NCI-H82 treated with DMSO at 0.1 percent for 48 hours (cell line): ENCODE data around the gene TRMT13.

Source experiments
- DNase-seq: peaks from one replicate; lab custom pipeline; 2025; ENCODE audit not compliant: unreplicated experiment; lab: John Stamatoyannopoulos, UW

Gene TRMT13, protein sequence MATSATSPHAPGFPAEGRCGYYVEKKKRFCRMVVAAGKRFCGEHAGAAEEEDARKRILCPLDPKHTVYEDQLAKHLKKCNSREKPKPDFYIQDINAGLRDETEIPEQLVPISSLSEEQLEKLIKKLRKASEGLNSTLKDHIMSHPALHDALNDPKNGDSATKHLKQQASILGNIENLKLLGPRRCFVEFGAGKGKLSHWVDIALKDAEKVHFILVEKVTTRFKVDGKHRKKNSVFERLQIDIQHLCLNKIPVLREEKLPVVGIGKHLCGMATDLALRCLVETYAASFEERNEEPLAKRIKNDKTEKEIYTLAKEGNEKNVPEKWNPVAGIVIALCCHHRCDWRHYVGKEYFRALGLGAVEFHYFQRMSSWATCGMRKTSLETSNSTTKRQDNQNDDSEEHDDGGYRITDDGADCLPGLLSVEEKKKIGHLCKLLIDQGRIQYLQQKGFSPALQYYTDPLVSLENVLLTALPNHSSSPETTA

DNA sequence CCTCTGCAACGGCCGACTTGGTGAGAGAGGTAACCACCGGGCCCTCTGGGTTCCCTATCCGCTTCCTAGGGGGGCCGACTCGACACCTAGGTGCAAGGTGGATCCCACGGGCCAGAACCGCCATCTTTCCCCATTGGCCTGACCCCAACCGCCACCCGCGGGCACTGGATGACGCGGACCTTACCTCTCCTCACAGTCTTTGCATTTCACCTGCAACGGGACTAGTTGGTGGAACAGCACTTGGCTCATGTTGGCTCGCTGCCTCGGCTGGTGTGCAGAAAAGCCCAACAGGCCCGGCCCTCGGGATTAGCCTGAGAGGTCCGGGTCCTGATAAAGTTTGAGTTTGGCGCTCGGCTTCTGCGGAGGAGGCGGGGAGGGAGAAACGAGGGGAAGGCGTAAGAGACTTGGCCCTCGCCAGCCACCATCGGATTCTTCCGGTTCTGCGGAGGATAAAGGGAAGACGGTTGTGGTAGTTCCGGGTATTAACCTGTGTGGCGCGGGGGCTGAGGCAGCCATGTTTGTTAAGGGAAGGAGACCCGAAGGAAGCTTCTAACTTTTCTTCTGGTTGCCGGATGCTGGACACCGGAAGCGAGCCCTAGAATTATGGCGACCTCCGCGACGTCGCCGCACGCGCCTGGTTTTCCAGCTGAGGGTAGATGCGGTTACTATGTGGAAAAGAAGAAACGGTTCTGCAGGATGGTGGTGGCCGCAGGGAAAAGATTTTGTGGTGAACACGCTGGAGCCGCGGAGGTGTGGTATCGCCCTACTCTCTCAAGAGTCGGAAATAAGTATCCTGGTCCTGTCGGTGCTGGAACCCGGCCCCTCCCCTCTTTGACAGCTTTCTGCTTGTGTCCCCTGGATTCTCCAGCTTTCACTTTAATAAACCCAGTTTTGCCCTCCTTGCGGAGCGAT lies at the start of gene TRMT13, which contains the start of gene SASS6:
TSS of gene TRMT13 (plus strand) at position 598 of the 912 bp plus-strand sequence. CDS start at position 604, 6 bp downstream.
TSS of gene SASS6 (minus strand) at position 365 of the 912 bp plus-strand sequence. CDS start at position 249, 116 bp downstream.
- peak; percentile 96 for DNase-seq

DNA sequence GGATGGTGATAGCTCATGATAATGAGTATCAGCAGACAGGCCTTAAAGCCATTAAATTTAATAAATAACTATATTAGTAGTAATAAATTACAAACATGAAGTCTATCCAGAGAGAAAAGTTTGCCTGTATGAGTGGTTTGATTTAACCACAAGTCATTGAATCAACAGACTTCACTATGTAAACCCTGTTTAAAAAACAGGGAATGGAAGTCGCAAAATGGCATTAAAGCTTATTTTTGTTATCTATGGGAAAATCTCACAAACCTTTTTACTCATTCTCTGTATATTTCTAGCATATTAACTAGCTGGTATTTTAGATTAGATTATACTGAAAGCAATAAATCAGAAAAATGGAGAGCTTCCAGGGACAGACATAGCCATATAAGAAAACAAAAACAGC lies 45.6 kb upstream of the TRMT13 start:
- DNase-seq: no peak

DNA sequence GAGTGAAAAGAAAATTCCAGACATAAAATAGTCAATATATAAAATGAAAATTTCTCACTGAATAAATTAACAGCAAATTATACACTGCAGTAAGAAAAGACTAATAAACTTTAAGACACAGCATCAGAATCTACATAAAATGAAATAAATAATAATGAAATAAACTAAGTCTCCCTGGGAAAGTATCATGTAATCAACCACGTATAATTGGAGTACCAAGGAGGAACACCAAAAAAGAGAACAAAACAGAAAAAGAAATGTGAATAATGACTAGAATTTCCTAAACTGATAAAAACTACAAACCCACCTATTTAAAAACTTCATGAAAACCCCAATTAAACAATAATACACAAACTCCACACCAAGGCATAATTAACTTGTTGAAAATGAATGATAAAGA lies 43.9 kb upstream of the TRMT13 start:
- no peak for DNase-seq

DNA sequence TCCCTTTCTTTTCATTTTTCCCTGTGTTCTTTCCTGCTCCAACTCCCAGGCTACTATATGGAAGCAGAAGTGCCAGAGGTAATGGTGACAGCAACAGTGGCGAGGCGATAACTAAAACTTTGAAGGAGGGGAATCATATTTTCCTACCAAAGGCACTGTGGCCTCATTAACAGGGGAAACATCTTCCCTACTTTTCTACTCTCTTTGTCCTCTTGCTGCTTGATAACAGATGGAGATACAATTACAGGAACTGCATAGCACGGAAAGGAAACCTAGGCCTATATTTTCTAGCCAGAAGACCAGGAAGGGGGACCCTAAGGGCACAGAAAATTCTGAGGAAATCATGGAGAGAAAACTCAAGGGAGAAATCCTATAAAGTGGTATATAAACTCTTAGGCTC lies 42.5 kb upstream of the TRMT13 start:
- no peak for DNase-seq

DNA sequence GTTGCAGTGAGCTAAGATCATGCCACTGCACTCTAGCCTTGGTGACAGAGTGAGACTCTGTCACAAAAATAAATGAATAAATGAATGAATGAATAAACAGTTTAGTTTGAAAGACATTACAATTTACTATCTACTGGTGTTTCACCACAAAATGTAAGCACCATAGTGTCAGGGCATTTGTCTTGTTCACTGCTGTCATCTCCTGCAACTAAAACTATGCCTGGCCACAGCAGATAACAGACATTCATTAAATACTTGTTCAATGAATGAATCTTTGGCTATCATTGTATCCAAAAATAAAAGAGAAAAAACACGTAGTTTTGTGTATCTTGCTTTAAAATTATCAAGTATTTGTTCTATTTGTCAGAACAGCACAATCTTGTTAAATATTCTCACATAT lies 32.8 kb upstream of the TRMT13 start:
- DNase-seq: no peak

DNA sequence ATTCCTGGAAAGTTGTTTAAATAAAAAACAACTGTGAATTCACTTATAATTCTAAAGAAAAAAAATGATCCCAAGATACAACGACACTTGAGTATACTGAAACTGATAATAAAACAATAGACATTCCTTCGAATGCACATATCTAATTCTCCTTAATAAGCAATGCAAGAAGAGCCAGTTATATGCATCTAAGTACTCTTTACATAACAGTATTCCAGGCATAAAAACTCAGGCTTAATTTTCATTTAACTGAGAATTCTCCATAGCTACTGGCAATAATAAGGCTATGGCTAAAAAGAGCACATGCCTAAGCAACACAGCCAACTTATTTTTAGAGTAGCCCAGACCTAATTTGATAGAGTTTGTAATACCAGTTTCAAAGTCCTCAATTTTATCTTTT lies 31.4 kb upstream of the TRMT13 start:
- DNase-seq: no peak

DNA sequence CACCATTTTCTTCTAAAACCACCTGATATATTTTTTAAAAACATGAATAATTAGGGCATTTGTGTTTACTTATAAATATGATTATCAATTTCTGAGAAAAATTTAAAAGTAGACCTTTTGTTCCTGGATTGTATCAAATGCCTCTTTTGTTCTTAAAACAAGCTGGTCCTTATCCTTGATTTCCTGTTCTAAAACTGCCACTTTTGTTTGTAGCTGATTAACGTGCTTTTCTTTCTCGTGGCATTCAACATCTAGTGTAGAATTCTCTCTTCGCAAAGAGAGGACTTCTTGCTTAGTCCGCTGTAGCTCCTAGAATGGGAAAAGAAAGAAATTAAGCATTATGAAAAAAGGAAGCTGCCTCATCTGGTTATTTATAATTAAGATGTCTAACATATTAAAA lies 25.3 kb upstream of the TRMT13 start:
- no peak for DNase-seq

DNA sequence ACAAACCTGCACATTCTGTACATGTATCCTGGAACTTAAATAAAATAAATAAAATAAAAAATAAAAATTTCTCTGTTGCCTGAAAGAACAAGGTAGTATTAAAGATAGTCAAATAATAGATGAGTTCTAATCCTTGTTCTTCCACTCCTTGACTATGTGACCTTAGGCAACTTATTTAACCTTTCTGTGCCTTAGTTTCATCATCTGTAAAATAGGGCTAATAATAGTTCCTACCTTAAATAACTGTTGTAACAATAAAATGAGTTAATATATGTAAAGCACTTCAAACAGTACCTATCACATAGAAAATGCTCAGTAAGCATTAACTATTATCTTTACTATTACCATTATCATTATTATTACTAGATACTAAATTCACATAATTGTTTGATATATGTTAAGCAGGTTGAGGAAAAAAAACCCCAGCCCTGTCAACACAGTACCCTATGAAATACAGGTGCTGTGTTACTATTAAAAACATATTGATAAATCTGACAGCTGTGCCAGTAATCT lies 23.4 kb upstream of the TRMT13 start:
- DNase-seq: no peak

DNA sequence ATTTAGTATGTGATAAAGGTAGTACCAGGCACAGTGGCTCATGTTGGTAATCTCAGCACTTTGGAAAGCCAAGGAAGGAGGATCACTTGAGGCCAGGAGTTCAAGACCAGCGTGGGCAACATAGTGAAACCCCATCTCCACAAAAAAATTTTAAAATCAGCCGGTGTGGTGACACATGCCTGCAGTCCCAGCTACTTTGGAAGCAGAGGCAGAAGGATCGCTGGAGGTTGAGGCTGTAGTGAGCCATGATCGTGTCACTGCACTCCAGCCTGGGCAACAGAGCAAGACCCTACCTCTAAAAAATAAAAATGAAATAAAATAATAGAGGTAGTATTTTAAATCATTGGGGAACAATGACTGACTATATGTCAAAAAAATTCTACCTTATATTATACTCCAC lies 17.4 kb upstream of the TRMT13 start:
- no peak for DNase-seq

DNA sequence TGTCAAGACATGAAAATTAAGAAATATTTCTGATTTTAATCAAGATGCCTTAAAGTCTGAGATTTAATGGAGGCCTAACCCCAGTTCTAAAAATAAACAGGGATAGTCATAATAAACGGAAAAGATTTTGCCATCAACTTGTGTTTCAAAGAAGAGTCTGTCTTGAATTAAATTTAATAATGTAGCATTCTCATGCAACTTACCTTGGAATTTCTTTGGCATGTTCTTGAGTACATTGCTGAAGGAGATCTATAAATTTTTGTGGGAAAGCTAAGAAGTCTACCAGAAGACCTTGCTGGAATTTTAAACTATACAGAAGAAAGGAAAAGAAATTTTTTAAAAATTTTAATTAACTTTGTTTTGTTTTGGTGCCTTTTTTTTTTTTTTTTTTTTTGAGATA lies 10.8 kb upstream of the TRMT13 start:
- DNase-seq: no peak

DNA sequence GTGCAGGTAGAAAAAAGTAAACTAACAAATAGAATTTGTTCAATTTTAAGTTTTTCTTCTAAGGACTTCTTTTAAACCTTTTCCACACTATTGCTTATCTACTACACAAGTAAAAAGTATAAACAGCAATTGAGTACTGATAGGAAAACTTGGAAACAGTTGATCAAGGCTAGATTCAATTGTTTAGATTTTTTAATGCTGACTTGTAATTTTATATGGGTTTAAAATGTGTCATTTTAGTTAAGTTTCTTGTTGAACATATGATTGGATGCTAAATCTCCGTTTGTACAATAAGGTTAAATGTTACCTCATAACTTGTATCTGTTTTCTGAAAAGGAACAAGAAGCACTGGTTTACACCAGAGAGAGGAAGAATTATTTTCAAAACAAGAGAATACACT lies 5.7 kb upstream of the TRMT13 start:
- DNase-seq: no peak

DNA sequence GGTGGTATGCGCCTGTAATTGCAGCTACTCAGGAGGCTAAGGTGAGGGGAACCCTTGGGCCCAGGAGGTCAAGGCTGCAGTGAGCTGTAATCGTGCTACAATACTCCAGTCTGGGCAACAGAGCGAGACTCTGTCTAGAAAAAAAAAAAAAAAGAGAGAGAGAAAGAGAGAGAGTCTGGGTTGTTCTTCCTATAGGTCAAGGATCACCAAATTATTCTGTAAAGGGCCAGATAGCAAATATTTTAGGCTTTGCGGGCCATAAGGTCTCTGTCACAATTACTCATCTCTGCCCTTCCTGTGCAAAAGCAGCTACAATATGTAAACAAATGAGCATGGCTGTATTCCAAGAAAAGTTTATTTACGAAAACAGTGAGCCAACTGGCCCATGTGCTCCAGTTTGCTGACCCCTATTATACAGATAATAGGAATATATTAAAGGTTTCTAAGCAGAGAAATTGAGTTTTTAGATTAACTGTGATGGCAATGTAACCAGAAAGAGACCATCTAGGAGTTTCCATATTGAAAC lies 2.3 kb upstream of the TRMT13 start:
- no peak for DNase-seq

DNA sequence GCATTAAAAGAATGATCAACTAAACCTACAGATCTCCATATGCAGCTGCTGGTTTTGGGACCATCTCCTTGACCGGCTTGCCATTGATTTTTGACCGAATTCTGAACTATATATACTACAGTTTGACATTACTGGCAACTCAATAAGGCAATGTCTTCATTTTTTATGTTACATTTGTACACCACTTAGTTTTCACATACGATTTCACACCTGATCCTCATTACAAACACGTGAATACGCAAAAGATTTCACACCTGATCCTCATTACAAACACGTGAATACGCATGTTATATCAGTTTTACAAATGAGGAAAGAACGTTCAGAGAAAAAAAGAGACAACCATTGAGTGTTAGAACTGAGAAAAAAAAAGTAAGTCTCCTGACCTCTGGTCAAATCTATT lies 1.3 kb upstream of the TRMT13 start:
- DNase-seq: no peak

DNA sequence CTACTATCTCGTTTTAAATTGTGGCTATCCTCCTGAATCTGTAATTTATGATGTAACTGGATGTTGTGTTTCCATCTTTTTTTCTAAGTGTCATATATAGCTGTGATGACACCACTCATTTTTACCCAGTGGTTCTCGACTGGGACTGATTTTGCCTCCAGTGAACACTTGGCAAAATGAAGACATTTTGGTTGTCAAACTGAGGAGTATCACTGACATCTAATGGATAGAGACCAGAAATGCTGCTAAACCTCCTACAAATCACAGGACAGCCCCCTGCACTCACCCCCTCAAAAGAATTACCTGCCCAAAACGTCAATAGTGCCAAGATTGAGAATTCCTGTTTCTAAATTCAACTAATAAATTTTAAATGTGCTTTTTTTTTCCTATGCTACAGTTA lies 1.9 kb downstream of the TRMT13 start:
- no peak for DNase-seq

DNA sequence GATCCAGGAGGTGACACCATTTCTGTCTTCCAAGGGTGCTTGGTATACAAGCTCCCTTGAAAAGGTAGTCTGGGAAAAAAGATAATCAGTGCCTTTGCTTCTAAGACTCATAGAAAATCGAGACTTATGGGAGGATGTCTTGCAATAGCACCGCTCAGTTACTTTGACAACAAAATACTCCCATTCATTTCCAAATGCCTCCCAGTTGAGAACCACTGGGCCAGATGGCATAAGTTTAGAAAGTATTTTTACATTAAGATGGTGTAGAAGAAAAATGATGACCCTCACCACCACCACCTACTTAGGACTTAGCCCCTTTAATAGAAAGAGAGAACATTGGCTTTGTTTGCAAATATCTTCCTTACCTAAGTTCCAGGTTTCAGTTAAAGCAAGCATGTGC lies 4.6 kb downstream of the TRMT13 start:
- no peak for DNase-seq

DNA sequence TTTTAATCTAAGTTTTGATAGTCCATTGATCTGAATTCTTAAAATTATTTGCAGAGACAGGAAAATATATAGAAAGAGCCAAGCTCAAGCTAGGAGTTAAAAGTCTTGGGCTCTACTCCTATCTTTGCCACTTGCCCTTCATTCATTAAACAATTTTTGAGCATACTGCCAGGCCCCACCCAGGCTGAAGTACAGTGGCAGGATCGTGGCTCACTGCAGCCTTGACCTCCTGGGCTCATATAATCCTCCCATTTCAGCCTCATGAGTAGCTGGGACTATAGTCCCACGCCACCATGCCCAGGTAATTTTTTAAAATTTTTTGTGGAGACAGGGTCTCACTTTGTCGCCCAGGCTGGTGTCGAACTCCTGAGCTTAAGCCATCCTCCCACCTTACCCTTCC lies 8.2 kb downstream of the TRMT13 start:
- no peak for DNase-seq

DNA sequence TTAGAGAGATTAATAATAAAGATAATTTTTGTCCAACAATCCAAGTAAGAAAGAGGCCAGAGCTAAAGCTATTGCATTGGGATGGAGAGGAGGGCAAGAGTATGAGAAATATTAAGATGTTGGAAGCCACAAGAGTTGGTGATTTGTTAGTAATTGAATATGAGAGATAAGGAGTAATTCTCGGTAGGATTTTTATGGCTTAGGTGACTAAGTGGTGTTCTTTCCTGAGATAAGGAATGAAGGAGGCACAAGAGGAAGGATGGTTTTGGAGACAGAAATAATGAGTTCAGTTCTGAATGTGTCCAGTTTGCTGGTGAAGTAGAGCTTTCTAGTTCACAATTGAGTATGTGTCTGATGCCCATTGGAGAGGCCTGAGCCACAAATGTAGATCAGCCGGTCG lies 9.4 kb downstream of the TRMT13 start:
- no peak for DNase-seq

DNA sequence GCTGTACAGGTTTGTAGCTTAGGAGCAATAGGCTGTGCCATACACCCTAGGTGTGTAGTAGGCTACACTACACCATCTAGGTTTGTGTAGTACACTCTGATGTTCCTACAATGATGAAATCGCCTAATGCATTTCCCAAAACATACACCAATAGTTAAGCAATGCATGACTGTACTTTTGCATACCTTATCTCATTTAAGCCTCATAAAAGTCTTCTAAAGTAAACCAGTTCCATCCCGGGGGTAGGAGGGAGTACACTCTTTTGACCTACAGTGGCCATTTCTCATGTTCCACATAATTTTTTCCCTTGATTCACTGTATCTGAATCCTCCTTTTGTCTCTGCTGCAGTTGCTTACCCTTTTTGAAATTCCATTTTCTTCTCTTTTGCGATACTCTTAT lies 12.2 kb downstream of the TRMT13 start:
- no peak for DNase-seq

DNA sequence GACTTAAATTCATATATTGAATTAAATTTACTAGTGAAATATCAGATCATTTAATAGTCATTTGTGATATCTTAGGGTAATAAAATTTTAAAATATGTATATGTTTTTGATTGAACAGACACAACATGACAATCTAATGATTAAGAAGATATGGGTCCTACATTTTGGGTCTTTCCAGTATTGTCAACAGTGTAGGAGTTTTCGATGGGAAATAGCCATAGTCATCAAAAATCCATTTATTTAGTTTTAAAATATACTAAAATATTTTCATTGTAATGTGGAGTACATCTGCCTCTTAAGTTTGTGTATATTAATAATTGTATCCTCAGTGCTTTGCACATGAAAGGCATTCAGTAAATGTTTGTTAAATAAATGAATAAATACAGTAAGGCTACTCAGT lies 14.0 kb downstream of the TRMT13 start:
- DNase-seq: no peak

DNA sequence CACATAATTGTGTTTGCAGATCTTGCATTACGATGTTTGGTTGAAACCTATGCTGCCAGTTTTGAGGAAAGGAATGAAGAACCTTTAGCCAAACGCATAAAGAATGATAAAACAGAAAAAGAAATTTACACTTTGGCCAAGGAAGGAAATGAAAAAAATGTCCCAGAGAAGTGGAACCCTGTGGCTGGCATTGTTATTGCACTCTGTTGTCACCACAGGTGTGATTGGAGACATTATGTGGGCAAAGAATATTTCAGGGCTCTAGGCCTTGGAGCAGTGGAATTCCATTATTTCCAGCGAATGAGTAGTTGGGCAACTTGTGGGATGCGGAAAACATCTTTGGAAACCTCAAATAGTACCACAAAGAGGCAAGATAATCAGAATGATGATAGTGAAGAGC lies 14.9 kb downstream of the TRMT13 start:
- DNase-seq: no peak

DNA sequence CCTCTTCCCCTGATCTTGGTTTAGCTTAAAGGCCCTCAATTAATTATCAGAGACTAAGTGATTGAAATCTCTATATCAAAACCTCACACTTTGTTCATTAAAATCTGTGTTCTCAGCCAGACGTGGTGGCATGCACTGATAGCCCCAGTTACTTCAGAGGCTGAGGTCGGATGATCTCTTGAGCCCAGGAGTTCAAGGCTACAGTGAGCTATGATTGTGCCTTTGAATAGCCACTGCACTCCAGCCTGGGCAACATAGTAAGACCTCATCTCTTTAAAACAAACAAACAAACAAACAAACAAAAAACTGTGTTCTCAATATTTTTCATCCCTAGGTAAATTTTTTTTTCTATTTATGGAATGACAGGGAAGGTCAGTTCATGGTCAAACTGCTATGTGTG lies 18.7 kb downstream of the TRMT13 start:
- DNase-seq: no peak
